ACHN (cell line): Measurements from ENCODE around the gene ORC3.

Source experiments
- DNase-seq: peaks from one replicate; pipeline ENCODE4 v3.0.0-alpha.2; 2015
- in situ Hi-C: cut with HindIII; loops from 2 replicates; pipeline ENCODE4 v1.10.0; 2017; ENCODE audit warnings: low sequenced_read_pairs, low pct_ligation_motif_present, low pct_unique_long_range_greater_than_20kb

Gene ORC3

DNA sequence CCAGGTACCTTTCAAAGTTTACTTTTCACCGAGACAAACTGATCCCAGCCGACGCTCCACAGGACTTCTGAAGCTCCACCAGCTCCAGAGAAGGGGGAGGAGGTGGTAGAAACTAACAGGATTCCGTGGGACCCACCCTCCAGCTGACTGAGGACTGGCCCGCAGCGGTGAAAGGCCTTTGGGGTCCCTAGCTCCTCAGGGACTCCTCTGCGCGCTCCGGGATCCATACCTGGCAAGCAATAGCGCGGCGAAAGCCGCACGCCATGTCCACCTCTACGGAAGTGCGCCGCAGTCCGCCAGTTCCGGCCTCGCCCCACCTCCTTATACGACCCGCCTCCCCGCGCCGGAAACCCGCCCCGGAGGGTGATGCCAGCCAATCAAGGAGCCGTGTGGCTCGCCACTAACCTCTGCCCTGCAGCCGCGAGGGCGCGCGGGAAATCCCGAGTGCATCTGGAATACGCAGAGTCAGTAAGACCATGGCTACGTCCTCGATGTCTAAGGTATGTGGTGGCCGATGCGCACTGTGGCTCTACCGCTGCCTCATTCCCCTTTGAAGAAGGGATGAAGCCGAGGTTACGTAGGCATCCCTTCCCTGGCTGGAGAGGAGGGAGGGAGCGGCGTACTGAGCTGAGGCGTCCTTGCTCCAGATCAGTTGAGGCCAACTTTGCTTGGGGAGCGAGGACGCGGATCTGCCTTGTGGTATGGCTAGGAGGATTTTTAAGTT is at the start of gene ORC3, which contains the start of gene RARS2:
Gene ORC3, plus strand, starts transcription at position 443 of the 724 bp plus-strand sequence. Its CDS starts 34 bp downstream, at position 477.
Gene RARS2, minus strand, starts transcription at position 295 of the 724 bp plus-strand sequence. Its CDS starts 30 bp downstream, at position 265.
- peak; percentile 94 for DNase-seq
- in situ Hi-C loops: no loop called here

DNA sequence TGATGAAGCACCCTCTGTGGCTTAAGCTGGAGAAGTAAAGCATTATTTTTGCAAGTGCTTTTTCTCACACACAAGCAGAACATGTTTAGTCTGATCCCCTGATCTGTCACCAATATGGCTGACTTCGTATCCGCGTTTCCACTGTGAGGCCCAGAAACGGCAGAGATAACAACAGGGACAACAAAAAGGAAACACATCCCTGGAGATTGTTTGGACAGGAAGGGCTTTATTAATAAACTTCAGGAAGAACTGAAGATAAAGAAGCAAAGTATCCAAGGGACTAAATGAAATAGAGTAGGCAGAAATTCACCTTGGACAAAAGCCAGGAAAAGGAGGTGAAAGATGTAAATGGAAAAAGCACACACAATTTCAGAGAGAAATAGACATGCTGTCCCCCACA is 49.4 kb upstream of the ORC3 start:
- in situ Hi-C loops: no loop called here

DNA sequence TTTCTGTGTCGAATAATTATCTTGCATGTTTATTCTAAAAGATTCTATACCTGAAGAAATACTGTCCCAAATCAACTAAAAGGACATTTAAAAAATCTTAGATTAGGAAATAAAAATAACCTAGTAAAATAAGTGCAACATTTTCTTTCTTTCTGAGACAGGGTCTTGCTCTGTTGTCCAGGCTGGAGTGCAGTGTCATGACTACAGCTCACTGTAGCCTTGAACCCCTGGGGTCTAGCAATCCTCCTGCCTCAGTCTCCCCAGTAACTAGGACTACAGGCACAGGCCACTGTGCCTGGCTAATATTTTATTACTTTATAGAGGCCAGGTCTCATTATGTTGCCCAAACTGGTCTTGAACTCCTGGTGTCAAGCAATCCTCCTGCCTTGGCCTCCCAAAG is 48.9 kb upstream of the ORC3 start:
- no peak for DNase-seq
- in situ Hi-C loops: no loop called here

More for the DNA sequence above, 49.4 kb upstream of the ORC3 start:
- DNase-seq: no peak

DNA sequence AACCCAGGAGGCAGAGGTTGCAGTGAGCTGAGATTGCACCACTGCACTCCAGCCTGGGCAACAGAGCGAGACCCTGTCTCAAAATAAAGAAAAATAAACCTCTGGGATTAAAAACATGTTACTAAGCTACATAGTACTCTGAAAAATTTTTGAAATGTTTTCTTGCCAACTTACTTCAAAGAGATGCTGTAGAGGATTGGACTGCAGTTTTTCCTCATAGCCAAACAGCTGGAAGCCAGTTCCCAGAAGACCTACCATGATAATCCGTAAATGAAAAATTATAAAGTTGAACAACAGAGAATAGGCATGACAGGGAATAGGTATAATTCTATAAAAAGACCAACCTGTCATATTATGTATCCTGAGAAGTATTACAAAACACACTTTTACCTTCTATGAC is 48.2 kb upstream of the ORC3 start:
- in situ Hi-C loops: no loop called here
- no peak for DNase-seq

DNA sequence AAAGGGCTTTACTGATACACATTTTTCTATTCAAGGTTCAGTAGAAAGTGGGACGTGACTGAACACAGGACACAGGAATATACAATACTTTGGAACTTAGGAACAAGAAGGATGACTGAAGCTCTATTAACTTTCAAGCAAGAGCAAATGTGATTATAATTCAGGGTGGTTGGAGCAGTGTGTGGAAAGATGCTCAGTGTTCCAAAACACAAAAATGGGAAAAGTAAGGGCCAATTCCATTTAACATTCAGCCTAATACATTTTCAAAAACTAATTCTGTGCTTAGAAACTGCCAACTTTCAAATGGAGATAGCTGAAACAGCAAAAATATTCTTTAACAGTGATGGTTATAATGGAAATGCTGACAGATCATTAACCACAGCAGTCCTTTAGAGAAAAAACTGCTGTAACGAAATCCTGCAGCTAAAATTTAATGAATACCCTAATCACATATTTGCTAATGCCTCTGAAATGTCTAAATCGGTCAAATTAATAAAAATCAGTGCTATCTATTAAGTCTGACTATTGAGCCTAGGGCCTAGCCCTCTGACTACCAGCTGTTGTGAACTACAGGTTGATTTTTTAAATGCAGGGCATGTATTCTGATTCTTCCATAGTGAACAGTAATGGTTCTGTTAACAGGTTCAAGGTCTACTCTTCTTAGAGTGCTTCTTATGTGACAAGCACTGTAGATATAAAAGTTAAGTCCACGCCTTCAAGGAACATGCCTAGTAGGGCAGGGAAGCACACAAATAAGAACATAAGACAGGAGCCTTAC is 46.0 kb upstream of the ORC3 start:
- in situ Hi-C loops: no loop called here
- DNase-seq: no peak

DNA sequence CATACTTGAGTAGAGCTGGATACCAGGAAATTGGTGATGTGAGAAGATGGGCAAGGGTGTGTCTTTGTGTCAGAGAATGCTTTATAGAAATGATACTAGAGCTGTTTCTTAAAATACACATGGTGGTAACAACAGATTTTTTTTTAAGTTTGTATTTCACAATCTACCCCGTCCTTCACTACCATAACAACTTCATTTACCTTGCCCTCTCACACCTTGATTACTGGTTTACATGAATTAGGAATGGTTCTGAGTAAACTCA is 45.5 kb upstream of the ORC3 start:
- no peak for DNase-seq
- in situ Hi-C loops: no loop called here

DNA sequence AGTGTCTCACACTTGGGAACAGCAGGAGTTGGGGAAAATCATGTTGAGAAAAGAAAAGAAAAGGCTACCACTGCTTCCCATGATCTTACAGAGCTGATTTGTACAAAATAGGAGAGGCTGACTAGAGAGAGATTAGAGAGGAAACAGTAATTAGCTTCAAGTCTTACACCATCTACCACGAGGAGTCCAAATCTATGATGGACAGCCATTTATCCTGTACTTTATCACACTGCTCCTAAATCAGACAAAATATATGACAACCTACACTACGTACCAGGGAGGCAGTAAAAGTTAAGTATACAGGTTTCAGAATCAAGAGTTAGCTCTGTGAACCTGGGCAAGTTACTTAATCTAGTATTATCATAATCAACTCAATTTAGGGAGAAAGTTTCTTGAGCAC is 38.1 kb upstream of the ORC3 start:
- in situ Hi-C loops: no loop called here

DNA sequence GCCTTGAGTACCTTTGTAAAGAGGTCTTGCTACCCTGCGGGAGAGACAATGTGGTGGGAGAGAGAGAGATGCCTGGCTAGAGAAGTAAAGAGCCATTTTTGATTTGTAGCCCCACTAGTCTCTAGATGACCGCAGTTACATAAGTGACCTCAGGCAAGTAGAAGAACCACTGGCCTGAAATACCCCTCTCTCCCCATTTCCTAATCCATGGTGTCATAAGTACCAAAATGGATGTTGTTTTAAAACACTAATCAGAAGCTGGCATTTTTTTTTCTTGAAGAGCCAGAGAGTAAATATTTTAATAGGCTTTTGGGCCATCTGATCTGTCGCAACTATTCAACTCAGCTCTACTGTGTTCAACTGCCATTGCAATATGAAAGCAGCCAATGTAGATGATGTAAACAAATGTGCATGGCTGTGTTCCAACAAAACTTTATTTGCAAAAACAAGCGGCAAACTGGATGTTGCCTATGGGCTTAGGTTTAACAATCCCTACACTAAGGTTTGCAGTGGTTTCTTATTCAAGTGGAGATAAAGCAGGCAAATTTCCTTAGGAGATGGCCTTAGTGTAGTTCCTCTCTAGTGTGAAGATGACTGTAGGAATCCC is 36.7 kb upstream of the ORC3 start:
- in situ Hi-C loops: no loop called here
- DNase-seq: no peak

More for the DNA sequence above, 38.1 kb upstream of the ORC3 start:
- no peak for DNase-seq

DNA sequence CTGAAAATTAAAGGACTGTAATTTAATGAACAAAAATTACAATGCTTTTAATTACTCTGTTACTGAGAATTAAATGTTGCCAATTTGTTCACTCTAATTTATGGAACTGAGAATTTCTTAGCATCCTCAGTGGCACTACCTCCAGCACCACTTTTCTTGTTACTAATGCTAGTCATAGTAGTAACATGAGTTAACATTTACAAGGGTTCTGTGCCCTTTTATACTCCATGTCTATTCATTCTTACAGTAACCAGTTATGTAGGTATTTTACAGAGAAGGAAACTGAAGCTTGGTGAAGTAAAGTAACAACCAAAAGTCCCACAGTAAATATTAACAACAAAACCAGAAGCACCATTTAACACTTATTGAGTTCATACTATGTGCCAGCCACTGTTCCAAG is 34.4 kb upstream of the ORC3 start:
- in situ Hi-C loops: no loop called here
- DNase-seq: no peak

DNA sequence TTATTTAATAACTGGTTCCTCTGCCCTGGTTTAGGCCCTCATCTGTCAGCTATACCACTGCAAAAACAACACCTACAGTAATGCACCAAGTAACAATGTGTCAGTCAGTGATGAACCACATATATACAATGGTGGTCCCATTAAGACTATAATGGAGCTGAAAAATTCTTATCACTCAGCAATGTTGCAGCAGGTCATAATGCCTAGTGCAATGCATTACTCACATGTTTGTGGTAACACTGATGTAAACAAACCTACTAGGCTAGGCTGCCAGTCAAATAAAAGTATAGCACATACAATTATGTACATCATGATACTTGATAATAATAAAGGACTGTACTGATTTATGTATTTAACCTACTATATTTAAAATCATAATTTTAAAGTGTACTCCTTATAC is 31.5 kb upstream of the ORC3 start:
- in situ Hi-C loops: no loop called here
- DNase-seq: no peak

DNA sequence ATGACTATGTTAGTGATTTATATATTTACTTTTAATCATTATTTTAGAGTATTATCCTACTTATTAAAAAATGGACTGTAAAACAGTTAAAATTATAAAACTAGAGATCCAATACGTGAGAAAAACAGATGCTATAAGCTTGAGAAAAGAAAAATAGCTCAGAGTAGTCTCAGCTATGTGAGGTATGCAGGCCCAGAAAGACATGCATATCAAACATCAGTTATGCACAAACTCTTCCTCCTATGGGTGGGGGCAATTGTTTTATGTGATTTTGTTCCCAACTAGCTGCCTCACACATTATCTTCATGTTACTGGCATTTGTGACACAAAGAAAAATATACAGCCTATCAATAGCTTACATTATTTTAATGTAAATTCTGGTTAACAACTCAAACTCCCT is 28.9 kb upstream of the ORC3 start:
- no peak for DNase-seq
- in situ Hi-C loops: no loop called here

DNA sequence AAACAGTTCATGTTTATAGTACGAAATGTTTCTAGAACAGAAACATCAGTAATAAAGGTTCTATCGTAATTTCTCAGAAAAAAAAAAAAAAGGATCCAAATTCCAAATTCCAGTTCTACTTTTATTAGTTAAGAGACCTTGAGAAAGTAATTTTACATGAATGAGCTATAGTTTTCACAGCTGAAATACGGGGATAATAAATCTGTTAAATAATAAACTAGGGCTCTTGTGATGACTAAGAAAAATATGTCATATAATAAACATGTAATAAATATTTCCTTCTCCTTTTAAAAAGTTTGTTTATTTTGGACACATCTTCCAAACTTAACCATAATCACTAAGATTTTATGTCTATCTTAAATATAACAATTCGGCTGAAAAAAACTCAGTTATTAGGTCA is 17.9 kb upstream of the ORC3 start:
- DNase-seq: no peak
- in situ Hi-C loops: no loop called here

DNA sequence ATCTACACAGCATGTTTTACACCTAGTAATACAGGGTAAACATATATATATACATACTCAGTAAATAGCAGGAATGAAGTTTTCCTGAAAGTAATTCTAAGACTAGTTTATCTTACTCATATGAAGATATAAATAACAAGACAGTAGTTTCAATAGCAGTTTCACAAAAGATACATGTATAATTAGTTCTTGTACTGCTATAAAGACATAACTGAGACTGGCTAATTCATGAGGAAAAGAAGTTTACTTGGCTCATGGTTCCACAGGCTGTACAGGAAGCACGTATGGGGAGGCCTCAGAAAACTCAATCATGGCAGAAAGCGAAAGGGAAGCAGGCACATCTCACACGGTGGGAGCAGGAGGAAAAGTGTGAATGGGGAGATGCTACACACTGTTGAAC is 17.1 kb upstream of the ORC3 start:
- in situ Hi-C loops: no loop called here
- no peak for DNase-seq

DNA sequence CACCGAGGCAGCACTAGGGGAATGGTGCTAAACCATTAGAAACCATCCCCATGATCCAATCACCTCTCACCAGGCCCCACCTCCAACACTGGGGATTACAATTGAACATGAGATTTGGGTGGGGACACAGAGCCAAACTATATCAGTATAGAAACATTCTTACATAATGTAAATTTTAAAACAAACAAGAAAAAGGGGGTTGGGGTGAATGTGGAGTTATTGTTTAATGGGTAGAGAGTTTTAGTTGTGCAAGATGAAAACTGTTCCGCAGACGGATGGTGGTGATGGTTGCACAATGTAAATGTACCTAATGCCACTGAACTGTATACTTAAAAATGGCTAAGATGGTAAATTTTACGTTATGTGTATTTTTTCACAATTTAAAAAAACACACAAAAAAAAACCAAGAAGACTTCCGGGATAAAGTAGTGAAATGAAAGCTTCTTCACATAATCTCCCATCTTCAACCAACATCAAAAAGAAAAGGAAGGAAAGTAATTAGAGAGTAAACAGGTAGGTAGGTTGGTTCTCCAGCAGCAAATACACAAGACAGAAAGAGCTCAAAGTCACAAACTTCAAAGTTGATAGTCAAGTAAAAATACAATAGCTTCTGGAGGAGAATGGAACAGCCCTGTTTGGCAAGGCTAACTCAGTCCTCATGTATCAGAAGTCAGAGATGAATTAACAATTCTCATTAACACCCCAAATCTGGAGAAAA is 16.5 kb upstream of the ORC3 start:
- in situ Hi-C loops: no loop called here
- DNase-seq: no peak

DNA sequence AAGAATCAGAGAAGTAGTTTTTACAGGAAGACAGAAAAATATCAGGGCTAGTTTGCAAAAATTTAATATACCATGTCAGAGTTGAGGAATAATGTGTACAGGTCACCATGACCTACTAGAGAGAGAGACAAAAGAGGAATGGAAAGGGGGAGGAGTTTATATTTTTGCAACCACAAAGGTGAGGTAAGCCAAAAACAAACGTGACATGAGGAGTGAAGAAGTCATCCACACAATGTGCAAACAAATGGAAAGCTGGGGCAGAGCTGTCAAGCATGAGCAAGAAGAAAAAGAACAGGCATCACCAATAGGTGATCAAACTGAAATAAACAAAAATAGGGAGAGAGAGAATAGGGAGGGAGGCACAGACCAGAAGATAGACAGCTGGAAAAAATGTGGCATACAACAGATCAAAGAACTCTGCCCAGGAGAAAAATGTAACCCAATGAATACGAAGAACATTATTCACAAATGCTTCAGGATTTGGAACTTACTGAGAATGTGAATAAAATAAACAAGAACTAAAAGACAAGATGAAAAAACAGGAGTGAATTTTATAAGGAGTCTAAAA is 15.6 kb upstream of the ORC3 start:
- in situ Hi-C loops: no loop called here
- no peak for DNase-seq

DNA sequence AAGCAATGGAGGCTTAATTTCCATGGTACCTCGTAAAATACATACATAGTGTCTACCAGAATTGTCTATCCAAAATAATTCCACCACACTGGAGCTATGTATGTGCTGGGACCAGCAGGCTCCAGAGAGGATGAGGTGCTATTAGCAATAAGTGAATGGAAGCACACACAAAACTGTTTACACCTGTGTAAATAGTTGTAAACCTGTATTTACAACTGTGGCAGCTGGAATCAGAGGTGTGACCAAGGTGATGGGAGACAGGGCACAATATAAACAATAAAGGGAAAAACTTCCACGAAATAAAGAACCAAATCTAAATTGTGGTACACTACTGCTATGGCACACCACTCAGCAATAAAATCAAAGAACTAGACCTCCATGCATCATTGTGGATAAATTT is 14.5 kb upstream of the ORC3 start:
- in situ Hi-C loops: no loop called here

DNA sequence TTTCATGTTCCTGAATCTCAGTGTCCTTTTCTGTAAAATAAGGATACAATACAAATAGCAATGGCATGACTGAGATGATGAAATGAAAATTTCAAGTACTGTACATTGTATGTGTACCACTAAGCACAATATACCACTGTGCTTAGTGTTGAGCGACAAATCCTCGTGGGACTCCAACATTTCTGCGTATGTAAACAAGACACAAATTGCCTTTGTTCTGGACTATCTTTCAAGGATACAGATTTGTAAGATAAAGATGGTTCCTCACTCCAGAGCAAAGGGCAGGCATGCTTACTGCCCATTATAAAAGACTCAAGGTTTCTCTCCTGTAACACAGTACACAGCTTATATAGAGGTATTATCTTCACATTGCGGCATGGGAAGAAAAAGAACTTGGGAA is 6.1 kb upstream of the ORC3 start:
- no peak for DNase-seq
- in situ Hi-C loops: no loop called here

More for the DNA sequence above, 14.5 kb upstream of the ORC3 start:
- DNase-seq: no peak

DNA sequence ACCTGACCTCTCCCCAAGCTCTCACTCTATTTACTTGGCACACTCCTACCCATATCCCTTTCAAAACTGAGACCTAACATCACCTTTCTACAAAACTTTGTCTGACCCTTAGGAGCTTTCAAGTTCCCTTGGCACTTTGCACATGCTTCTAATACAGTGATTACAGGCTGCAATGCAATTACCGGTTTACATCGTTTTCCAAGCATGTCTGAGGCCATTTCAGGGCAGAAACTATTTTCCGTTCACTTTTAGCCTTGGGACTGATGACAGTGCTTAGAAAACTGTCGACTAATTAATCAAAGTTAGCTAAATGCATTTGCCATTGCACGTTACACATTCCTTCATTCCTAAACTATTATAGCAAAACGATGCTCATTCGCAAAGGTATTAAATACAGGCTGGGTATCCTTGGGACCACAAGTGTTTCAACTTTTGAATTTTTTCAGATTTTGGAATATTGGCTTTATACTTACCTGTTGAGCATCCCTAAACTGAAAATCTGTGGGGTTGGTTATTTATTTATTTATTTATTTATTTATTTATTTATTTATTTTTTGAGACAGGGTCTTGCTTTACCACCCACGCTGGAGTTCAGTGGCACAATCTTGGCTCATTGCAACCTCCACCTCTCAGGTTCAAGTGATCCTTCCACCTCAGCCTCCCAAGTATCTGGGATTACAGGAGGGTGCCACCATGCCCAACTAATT is 3.4 kb upstream of the ORC3 start:
- in situ Hi-C loops: no loop called here
- DNase-seq: no peak
